Endodermal cell (in vitro differentiated cells): ENCODE data around the gene UNC5B. TPM values are rescaled to one million over a fixed set of nuclear protein-coding genes. Genes with fewer than 3 reads are reported as not detected.

ENCODE experiments used
- DNase-seq: peaks from one replicate; pipeline ENCODE4 v3.0.0-alpha.2; 2017
- H3K27ac ChIP-seq: 2 replicates; pipeline ENCODE4 v1.5.1; 2013; ENCODE audit warnings: mild to moderate bottlenecking, low read depth, low read length, moderate library complexity
- H3K27me3 ChIP-seq: 2 replicates; pipeline ENCODE4 v1.6.1; 2013; ENCODE audit warnings: mild to moderate bottlenecking, low read length, moderate library complexity; ENCODE audit not compliant: insufficient read depth, control insufficient read depth, poor library complexity, severe bottlenecking
- H3K36me3 ChIP-seq: 2 replicates; pipeline ENCODE4 v1.7.0; 2013; ENCODE audit warnings: mild to moderate bottlenecking, low read length, moderate library complexity; ENCODE audit not compliant: control insufficient read depth, insufficient read depth
- H3K4me1 ChIP-seq: one replicate; pipeline ENCODE4 v1.7.0; 2013; ENCODE audit warnings: low read length; ENCODE audit not compliant: control insufficient read depth, insufficient read depth
- H3K4me3 ChIP-seq: 2 replicates; pipeline ENCODE4 v1.5.1; 2013; ENCODE audit warnings: mild to moderate bottlenecking, low read length, moderate library complexity
- H3K9ac ChIP-seq: 2 replicates; pipeline ENCODE4 v1.6.1; 2013; ENCODE audit warnings: mild to moderate bottlenecking, low read length, moderate library complexity; ENCODE audit not compliant: poor library complexity, severe bottlenecking; ENCODE audit errors: extremely low read depth
- H3K9me3 ChIP-seq: 2 replicates; pipeline ENCODE4 v1.6.1; 2013; ENCODE audit warnings: mild to moderate bottlenecking, low read length, moderate library complexity; ENCODE audit not compliant: control insufficient read depth
- H3K27ac Mint-ChIP-seq: 2 replicates; pipeline ENCODE4 v1.8.0; 2020; ENCODE audit warnings: mixed read lengths
- H3K27me3 Mint-ChIP-seq: 2 replicates; pipeline ENCODE4 v1.8.0; 2021; ENCODE audit warnings: mild to moderate bottlenecking, mixed read lengths; ENCODE audit not compliant: insufficient read depth
- H3K36me3 Mint-ChIP-seq: 2 replicates; pipeline ENCODE4 v1.8.0; 2020; ENCODE audit warnings: low read depth, mixed read lengths
- H3K4me1 Mint-ChIP-seq: 2 replicates; pipeline ENCODE4 v1.8.0; 2020; ENCODE audit warnings: mixed read lengths
- H3K4me3 Mint-ChIP-seq: 2 replicates; pipeline ENCODE4 v1.8.0; 2020; ENCODE audit warnings: mild to moderate bottlenecking, moderate library complexity, mixed read lengths
- H3K9me3 Mint-ChIP-seq: 2 replicates; pipeline ENCODE4 v1.8.0; 2020; ENCODE audit warnings: mild to moderate bottlenecking, mixed read lengths
- CTCF ChIP-seq: fragments of 200-600 bp; sonication (generic); conservative IDR thresholded peaks from 2 replicates; pipeline ENCODE4 v1.5.0; 2021; ENCODE audit warnings: antibody characterized with exemption, mild to moderate bottlenecking
- WGBS, 2 experiments: methylation state at CpG; one replicate each; pipeline versions ENCODE4 v1.1.5 to v1.1.7; 2013; ENCODE audit warnings: missing lambda C conversion rate in 2 of 2, mixed read lengths in 1 of 2; ENCODE audit not compliant: insufficient coverage in 1 of 2, insufficient read length in 1 of 2; 5-methylcytosine and 5-hydroxymethylcytosine counted together
- total RNA-seq, 2 donors: library from RNA; stranded (reverse); fragmentation: NEBNext Ultra II Directional in 1 of 2; extraction: Animal tissue kit (Norgen Biotek cat#: 25700) in 1 of 2; gene quantifications; 2 replicates in 1 of 2; 3 replicates in 1 of 2; pipeline ENCODE4 v1.2.1, GENCODE V29; 2021

Gene UNC5B
- total RNA-seq, 2 donors from 2014 or later: 9.7 to 14.5 TPM

- H3K27ac ChIP-seq: no peak overlapping the region
- peaks cover 28% of the 10 kb centered on the region for H3K4me1 ChIP-seq
- no peak for DNase-seq
- H3K4me3 ChIP-seq: no peak overlapping the region
- Mint-ChIP-seq H3K4me3 (no peak overlapping the region), H3K27ac (no peak overlapping the region), H3K9me3 (no peaks in the 10 kb centered on the region), H3K36me3 (no peaks in the 10 kb centered on the region), H3K27me3 (no peaks in the 10 kb centered on the region), H3K4me1 (peaks cover 51% of the 10 kb centered on the region)
- no peaks in the 10 kb centered on the region for H3K36me3 ChIP-seq
- no peak overlapping the region for H3K9ac ChIP-seq
- no peaks in the 10 kb centered on the region for H3K27me3 ChIP-seq
- 82 to 85% methylated on average over 9 to 11 of the region's 11 CpGs for WGBS, 2 experiments
- no peak for TF ChIP-seq CTCF
- H3K9me3 ChIP-seq: no peaks in the 10 kb centered on the region
Observed at GRCh38 chr10:71231206-71231605, 18.8 kb downstream of the UNC5B start.

GRCh38 chr10:71232089-71232998 is 20.0 kb downstream of the UNC5B start:
- TF ChIP-seq CTCF: no peak
- peaks cover 53% of the 10 kb centered on the region for H3K4me1 Mint-ChIP-seq
- H3K27me3 ChIP-seq: no peaks in the 10 kb centered on the region
- no peak overlapping the region for H3K4me3 ChIP-seq
- WGBS, 2 experiments: 85 to 92% methylated on average over 5 to 13 of the region's 13 CpGs
- H3K4me1 ChIP-seq: peaks cover 31% of the 10 kb centered on the region
- H3K27ac ChIP-seq: no peak overlapping the region
- no peaks in the 10 kb centered on the region for H3K9me3 Mint-ChIP-seq
- H3K27me3 Mint-ChIP-seq: no peaks in the 10 kb centered on the region
- H3K4me3 Mint-ChIP-seq: no peak overlapping the region
- H3K27ac Mint-ChIP-seq: no peak overlapping the region
- no peaks in the 10 kb centered on the region for H3K9me3 ChIP-seq
- no peaks in the 10 kb centered on the region for H3K36me3 Mint-ChIP-seq
- H3K36me3 ChIP-seq: no peaks in the 10 kb centered on the region
- no peak overlapping the region for H3K9ac ChIP-seq
- DNase-seq: no peak

- Histone ChIP-seq H3K9me3 (no peaks in the 10 kb centered on the region), H3K4me1 (peaks cover 27% of the 10 kb centered on the region), H3K4me3 (no peak overlapping the region), H3K27me3 (no peaks in the 10 kb centered on the region), H3K27ac (no peak overlapping the region), H3K36me3 (no peaks in the 10 kb centered on the region), H3K9ac (no peak overlapping the region)
- H3K36me3 Mint-ChIP-seq: no peaks in the 10 kb centered on the region
- no peak for TF ChIP-seq CTCF
- no peaks in the 10 kb centered on the region for H3K27me3 Mint-ChIP-seq
- no peak overlapping the region for H3K4me3 Mint-ChIP-seq
- peaks cover 48% of the 10 kb centered on the region for H3K4me1 Mint-ChIP-seq
- H3K9me3 Mint-ChIP-seq: no peaks in the 10 kb centered on the region
- no peak overlapping the region for H3K27ac Mint-ChIP-seq
- no peak for DNase-seq
- 88 to 90% methylated on average over 1 to 3 of the region's 3 CpGs for WGBS, 2 experiments
Observed at GRCh38 chr10:71233482-71233892, 21.1 kb downstream of the UNC5B start.
